ENCODE data around the gene DDB1.

The DDB1 gene

DNA sequence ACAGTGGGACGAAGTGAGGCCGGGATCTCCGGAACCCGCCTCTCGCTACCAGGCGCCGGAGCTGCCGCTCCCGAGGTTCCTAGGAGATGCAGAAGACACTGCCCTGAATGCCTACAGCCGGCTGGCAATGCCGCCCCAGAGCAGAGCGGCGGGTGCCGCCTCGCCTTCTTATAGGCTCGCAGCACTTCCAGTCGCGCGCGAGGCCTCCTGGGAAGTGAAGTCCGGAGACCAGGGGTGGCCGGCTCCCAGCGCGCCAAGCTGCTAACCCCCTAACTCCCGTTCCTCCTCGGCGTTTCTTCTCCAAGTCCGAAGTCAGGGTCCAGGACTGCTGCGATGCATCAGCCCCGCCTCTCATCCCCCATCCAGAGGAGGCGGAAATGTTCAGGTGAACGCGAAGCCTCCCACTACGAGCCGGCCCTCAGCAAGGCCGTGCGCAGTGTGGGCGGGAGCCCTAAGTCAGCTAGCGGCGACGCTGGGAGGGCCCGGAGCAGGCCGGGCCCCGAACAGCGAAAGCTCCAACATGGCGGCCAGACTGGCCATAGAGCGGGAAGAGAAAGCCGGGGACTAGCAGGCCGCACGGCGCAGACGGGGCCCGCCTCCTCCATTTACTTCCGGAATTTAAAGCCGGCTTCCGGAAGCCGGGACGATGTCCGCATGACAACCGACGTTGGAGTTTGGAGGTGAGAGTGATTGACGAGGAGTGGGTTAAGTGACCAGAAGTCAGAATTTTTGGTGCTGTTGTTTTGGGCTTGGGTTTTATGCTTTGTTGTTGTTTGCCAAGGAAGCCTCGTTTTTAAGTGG lies 29.0 kb upstream of the DDB1 start, which contains the start of the genes CYB561A3 and TMEM138:
Gene CYB561A3, minus strand, starts transcription at position 142 of the 801 bp plus-strand sequence. CDS start 5,169 bp downstream, outside the sequence.
Gene TMEM138, plus strand, starts transcription at position 634 of the 801 bp plus-strand sequence. CDS start 2,017 bp downstream, outside the sequence.
- no peaks in the 10 kb centered on the region for H3K9me3 Mint-ChIP-seq
- ATAC-seq (ENCODE audit: low read depth) (peak; percentile 70), DNase-seq (ENCODE audit: low spot score in 2 of 2) (peak; percentile 79 to 84)
- H3K36me3 Mint-ChIP-seq = peaks cover 1% of the 10 kb centered on the region
- peak within 1 kb of the TSS; percentile 97 for H3K4me3 Mint-ChIP-seq
- H3K27me3 Mint-ChIP-seq = no peaks in the 10 kb centered on the region
- peak within 1 kb of the TSS; percentile 95 for H3K27ac Mint-ChIP-seq
- H3K4me1 Mint-ChIP-seq = peaks cover 31% of the 10 kb centered on the region

DNA sequence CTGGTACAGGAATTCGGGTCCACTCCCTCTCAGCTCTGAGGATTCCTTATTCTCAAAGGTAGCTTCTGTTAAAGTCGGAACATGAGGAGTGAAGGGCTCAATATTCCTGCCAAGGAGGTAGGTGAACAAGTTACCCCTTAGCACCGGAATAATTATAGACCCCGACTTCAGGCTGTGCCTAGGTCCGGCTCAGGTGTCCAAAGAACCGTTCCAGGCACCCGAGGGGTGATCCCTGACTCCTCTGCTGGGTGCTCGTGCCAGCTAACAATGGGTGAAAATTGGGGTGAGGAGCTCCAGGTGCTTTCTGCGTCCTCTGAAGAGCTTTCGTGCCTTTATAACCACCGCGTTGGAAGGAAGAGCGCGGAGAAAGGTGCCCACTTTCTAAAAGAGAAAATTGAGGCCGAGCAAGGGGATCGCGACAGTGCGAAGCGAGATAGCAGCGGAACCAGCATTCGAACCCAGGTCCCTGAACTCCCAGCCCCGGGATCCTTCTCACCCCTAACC lies 28.4 kb upstream of the DDB1 start:
- peaks cover 34% of the 10 kb centered on the region for H3K4me1 Mint-ChIP-seq
- no peaks in the 10 kb centered on the region for H3K27me3 Mint-ChIP-seq
- no peak for DNase-seq (ENCODE audit: low spot score in 2 of 2)
- peak overlapping the region; percentile 97 for H3K4me3 Mint-ChIP-seq
- no peaks in the 10 kb centered on the region for H3K9me3 Mint-ChIP-seq
- peaks cover 3% of the 10 kb centered on the region for H3K36me3 Mint-ChIP-seq
- no peak for ATAC-seq (ENCODE audit: low read depth)
- peak overlapping the region; percentile 95 for H3K27ac Mint-ChIP-seq

DNA sequence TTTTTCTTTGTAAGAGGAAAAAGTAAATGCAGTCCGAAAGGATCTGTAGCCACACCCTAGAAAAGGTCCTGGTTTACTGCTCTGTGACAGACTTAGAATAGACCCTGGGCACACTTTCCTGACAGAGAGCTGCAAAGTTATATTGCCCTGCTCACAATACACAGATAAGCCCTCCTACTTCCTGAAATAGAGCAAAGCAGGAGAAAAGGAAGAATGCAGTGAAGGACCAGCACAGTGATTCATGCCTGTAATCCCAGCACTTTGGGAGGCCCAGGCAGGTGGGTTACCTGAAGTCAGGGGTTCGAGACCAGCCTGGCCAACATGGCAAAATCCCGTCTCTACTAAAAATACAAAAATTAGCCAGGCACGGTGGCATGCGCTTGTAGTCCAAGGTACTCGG lies 26.6 kb upstream of the DDB1 start:
- H3K4me1 Mint-ChIP-seq = peaks cover 41% of the 10 kb centered on the region
- H3K9me3 Mint-ChIP-seq = no peaks in the 10 kb centered on the region
- peak overlapping the region; percentile 95 for H3K27ac Mint-ChIP-seq
- H3K36me3 Mint-ChIP-seq = peaks cover 4% of the 10 kb centered on the region
- H3K27me3 Mint-ChIP-seq = no peaks in the 10 kb centered on the region
- no peak for DNase-seq (ENCODE audit: low spot score in 2 of 2)
- H3K4me3 Mint-ChIP-seq = peak overlapping the region; percentile 97
- no peak for ATAC-seq (ENCODE audit: low read depth)

DNA sequence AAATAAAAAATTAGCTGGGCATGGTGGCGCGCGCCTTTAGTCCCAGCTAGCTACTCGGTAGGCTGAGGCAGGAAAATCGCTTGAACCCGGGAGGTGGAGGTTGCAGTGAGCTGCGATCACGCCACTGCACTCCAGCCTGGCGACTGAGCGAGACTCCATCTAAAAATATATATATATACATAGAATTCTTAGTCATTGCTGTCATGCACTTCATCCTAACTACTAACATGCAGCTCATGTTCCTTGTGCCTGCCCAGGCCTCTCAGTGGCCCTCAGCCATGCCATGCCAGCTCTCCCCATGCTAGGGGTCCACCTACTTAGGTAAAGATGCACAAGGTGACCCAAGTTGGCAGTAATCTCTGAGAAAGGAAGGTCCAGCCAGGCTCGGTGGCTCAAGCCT lies 25.7 kb upstream of the DDB1 start:
- Mint-ChIP-seq H3K27me3 (no peaks in the 10 kb centered on the region), H3K36me3 (peaks cover 8% of the 10 kb centered on the region), H3K4me1 (peaks cover 47% of the 10 kb centered on the region), H3K27ac (peak overlapping the region; percentile 95), H3K4me3 (peak overlapping the region; percentile 97), H3K9me3 (no peaks in the 10 kb centered on the region)
- DNase-seq (ENCODE audit: low spot score in 2 of 2) = no peak
- ATAC-seq (ENCODE audit: low read depth) = no peak

DNA sequence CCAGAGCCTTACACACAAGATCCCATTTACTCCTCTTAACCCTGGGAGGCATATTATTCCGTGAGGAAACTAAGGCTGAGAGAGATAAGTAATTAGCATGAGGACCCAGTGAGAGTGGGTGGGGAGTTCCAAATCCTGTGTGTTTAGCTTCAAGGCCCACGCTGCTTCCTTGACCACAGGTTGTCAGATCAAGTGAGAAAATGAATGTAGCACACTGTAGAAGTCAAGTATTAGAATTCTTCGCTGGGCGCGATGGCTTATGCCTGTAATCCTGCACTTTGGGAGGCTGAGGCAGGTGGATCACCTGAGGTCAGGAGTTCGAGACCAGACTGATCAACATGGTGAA lies 25.0 kb upstream of the DDB1 start:
- ATAC-seq (ENCODE audit: low read depth) (no peak), DNase-seq (ENCODE audit: low spot score in 2 of 2) (no peak)
- Mint-ChIP-seq H3K36me3 (peaks cover 15% of the 10 kb centered on the region), H3K27me3 (no peaks in the 10 kb centered on the region), H3K9me3 (no peaks in the 10 kb centered on the region), H3K27ac (peak overlapping the region; percentile 98), H3K4me3 (peak overlapping the region; percentile 92), H3K4me1 (peaks cover 51% of the 10 kb centered on the region)

DNA sequence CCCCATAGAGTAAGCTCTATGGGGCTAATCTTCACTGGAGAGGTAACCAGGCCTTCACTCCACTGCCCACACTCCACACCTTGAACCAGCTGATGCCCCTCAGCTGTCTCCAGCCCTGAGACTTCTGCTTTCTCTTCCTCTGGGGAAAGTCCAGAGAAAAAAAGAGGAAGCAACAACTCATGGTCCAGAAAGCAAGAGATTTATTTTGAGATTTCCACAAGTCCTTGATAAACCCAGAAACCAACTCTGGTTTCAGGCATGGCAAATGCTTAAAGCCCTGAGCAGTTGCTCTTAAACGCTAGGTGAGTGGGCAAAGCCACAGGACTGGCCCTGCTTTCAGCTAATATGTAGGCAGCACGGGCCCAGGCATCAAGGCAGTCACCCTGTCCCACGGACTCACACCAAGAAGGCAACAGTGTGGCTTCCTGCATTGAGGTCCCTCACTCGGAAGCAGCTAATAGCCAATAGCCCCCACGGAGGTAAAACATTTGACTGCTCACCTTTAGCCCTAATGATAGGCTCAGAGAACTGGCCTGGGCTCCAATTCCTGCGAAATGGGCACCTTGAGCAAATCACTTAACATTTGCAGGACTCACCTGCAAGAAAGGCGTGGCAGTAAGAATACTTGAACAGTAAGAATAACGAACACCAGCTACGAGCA lies 24.5 kb upstream of the DDB1 start:
- ATAC-seq (ENCODE audit: low read depth) = peak; percentile 77
- peaks cover 50% of the 10 kb centered on the region for H3K4me1 Mint-ChIP-seq
- H3K4me3 Mint-ChIP-seq = peak overlapping the region; percentile 92
- peak; percentile 59 to 81 for DNase-seq (ENCODE audit: low spot score in 2 of 2)
- peaks cover 19% of the 10 kb centered on the region for H3K36me3 Mint-ChIP-seq
- no peaks in the 10 kb centered on the region for H3K27me3 Mint-ChIP-seq
- peak overlapping the region; percentile 98 for H3K27ac Mint-ChIP-seq
- H3K9me3 Mint-ChIP-seq = no peaks in the 10 kb centered on the region

DNA sequence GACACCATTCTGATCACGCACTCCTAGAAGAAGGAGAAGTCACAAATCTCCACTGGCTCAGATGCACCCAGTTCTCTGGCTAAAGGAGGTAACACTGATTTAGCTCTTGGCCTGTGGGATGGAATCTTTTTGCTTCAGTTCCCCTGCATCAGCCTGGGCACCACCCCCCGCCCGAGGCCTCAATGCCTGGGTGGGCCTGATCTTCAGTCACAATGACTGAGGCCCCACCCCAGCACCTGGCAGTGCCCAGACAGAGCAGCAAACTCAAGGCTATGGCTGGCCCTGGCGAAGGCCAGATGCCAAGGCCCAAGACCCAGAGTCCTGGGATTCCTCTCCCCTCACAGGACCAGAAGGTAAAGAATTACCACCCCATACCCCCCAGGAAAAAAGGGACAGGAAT lies 23.8 kb upstream of the DDB1 start:
- H3K36me3 Mint-ChIP-seq = peaks cover 19% of the 10 kb centered on the region
- H3K4me3 Mint-ChIP-seq = peak overlapping the region; percentile 92
- H3K4me1 Mint-ChIP-seq = peaks cover 51% of the 10 kb centered on the region
- peak in 1 of 2 donors; percentile 28 for DNase-seq (ENCODE audit: low spot score in 2 of 2)
- no peaks in the 10 kb centered on the region for H3K9me3 Mint-ChIP-seq
- peak overlapping the region; percentile 98 for H3K27ac Mint-ChIP-seq
- H3K27me3 Mint-ChIP-seq = no peaks in the 10 kb centered on the region
- peak; percentile 10 for ATAC-seq (ENCODE audit: low read depth)

DNA sequence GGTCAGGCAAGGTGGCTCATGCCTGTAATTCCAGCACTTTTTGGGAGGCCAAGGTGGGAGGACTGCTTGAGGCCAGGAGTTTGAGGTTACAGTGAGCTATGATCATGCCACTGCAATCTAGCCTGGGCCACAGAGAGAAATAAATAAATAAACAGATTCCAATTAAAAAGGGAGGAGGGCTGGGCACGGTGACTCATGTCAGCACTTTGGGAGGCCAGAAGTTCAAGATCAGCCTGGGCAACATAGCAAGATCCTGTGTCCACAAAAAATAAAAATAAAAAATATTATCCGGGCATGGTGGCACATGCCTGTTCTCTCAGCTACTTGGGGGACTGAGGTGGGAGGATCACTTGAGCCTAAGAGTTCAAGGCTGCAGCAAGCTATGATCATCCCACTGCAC lies 21.3 kb upstream of the DDB1 start:
- peaks cover 49% of the 10 kb centered on the region for H3K4me1 Mint-ChIP-seq
- no peaks in the 10 kb centered on the region for H3K9me3 Mint-ChIP-seq
- DNase-seq (ENCODE audit: low spot score in 2 of 2) (no peak), ATAC-seq (ENCODE audit: low read depth) (no peak)
- peak overlapping the region; percentile 81 for H3K27ac Mint-ChIP-seq
- H3K36me3 Mint-ChIP-seq = peaks cover 25% of the 10 kb centered on the region
- peak overlapping the region; percentile 92 for H3K4me3 Mint-ChIP-seq
- H3K27me3 Mint-ChIP-seq = no peaks in the 10 kb centered on the region

DNA sequence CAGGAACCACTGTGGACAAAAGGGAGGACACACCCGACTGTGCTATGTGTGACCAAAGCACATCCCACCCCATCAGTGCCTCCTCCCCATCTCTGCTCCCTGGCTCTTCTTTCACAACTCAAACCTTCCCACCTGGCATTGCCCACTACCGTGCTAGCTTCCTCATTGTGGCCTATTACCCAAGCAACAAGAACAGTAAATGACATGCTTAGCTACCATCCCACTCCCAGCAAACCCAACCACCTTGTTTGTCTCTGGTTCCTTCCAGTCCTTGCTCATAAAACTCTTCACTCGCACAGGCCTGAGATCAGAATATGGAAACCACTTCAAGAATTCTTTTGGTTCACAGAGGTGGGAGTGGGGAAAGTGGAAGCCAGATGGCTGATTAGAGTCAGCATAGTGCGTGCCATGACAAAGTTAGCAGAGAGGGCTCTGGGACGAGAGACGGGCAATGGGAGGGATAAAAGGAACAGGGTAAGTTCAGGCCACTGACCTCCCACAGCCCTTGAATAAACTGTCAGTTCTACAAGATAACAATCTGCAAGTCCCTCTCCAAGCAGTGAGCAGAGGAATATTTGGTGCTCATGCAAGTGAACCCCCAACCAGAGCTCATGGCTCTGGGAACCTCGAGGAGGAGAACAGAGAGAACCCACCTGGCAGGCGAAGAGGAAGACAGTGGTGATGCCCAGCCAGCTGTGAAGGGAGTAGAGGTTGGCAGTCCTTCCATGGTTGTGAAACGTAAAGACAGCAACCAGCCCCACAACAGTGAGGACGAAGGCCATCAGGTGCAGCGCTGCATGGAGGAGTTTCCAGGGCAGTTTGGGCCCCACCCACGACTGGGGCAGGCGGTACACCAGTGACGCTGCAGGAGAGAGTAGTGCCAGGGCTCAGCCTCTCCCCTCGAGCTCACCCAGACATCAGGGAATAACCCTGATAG lies 20.5 kb upstream of the DDB1 start:
- H3K9me3 Mint-ChIP-seq = no peaks in the 10 kb centered on the region
- peaks cover 47% of the 10 kb centered on the region for H3K4me1 Mint-ChIP-seq
- peak overlapping the region; percentile 92 for H3K4me3 Mint-ChIP-seq
- ATAC-seq (ENCODE audit: low read depth) (no peak), DNase-seq (ENCODE audit: low spot score in 2 of 2) (no peak)
- H3K27ac Mint-ChIP-seq = peak overlapping the region; percentile 81
- H3K36me3 Mint-ChIP-seq = peaks cover 26% of the 10 kb centered on the region
- H3K27me3 Mint-ChIP-seq = no peaks in the 10 kb centered on the region

DNA sequence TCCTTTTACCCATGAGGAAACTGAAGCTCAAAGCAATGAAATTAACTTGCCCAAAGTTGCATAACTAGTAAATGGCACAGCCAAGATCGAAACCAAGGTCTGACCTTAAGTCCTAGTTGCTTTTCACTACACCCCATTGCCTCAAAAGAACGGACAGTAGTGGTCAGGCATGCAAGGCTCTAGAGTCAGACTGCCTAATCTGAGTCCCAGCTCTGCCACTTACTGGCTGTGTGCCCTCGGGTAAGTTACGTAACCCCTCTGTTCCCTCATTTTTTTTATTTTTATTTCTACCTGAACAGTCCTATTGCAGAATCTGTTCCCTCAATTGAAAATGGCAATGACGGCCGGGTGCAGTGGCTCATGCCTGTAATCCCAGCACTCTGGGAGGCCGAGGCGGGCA lies 19.1 kb upstream of the DDB1 start:
- H3K9me3 Mint-ChIP-seq = no peaks in the 10 kb centered on the region
- H3K4me3 Mint-ChIP-seq = no peak overlapping the region
- H3K36me3 Mint-ChIP-seq = peaks cover 29% of the 10 kb centered on the region
- no peak overlapping the region for H3K27ac Mint-ChIP-seq
- H3K4me1 Mint-ChIP-seq = peaks cover 43% of the 10 kb centered on the region
- ATAC-seq (ENCODE audit: low read depth) = no peak
- DNase-seq (ENCODE audit: low spot score in 2 of 2) = no peak
- H3K27me3 Mint-ChIP-seq = no peaks in the 10 kb centered on the region

DNA sequence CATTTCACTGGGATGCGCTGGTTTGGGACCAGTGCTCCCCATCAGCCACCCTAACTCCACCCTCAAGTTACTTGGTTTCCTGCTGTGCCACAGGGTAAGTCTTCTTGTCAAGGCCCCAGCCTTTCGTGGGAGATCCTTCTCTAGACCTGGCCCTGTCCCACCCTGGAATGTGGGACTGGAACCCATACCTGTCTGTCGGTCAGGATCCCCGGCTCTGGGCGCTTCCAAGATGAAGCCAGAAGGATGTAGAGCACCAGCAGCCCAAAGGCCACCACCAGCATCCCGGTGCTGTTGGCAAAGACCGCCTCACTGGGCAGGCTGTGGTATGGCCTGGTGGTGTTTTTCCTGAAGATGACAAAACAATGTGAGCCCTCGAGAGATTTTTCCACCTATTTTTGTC lies 17.9 kb upstream of the DDB1 start:
- ATAC-seq (ENCODE audit: low read depth) (no peak), DNase-seq (ENCODE audit: low spot score in 2 of 2) (no peak)
- Mint-ChIP-seq H3K27me3 (no peaks in the 10 kb centered on the region), H3K4me3 (no peak overlapping the region), H3K4me1 (peaks cover 42% of the 10 kb centered on the region), H3K27ac (peak overlapping the region; percentile 35), H3K9me3 (no peaks in the 10 kb centered on the region), H3K36me3 (peaks cover 27% of the 10 kb centered on the region)

DNA sequence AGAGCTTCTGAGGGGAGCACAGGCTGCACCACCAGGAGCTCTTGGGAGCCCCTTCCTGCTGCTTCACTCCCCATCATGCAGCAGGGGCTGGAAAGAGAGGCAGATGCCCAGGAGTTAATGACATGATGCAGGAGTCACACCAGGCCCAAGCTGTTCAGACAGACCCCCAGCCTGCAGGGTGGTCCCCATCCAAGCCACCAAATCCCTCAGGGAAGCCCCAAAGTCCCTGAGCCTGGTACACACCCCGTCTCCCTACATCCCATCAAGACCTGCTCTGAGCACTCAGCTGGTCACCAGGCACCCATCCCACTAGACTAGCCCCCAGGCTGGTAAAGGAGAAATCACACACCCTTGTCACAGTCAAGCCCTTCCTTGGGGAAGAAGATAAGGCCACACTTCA lies 17.4 kb upstream of the DDB1 start:
- Mint-ChIP-seq H3K36me3 (peaks cover 27% of the 10 kb centered on the region), H3K4me1 (peaks cover 42% of the 10 kb centered on the region), H3K9me3 (no peaks in the 10 kb centered on the region), H3K27ac (peak overlapping the region; percentile 35), H3K4me3 (no peak overlapping the region), H3K27me3 (no peaks in the 10 kb centered on the region)
- DNase-seq (ENCODE audit: low spot score in 2 of 2) = no peak
- no peak for ATAC-seq (ENCODE audit: low read depth)

DNA sequence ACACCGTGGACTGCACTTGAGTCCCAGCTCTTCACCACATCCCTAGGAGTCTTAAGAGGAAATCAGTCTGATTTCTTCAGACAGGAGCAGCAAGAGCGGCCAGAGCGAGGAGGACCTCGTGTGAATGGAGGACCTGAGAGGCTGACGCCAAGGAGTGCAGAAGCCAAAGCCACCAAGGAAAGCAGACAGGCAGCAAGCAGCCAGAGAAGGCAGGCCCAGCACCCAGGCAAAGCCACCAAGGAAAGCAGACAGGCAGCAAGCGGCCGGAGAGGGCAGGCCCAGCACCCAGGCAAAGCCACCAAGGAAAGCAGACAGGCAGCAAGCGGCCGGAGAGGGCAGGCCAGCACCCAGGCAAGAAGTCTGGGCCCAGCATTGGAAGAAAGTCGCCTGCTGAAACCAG lies 17.0 kb upstream of the DDB1 start:
- Mint-ChIP-seq H3K4me1 (peaks cover 39% of the 10 kb centered on the region), H3K9me3 (no peaks in the 10 kb centered on the region), H3K27ac (peak overlapping the region; percentile 26), H3K36me3 (peaks cover 25% of the 10 kb centered on the region), H3K4me3 (peak overlapping the region; percentile 8), H3K27me3 (no peaks in the 10 kb centered on the region)
- no peak for DNase-seq (ENCODE audit: low spot score in 2 of 2)
- ATAC-seq (ENCODE audit: low read depth) = no peak
